ENCODE data around the gene AOPEP.

The AOPEP gene

DNA sequence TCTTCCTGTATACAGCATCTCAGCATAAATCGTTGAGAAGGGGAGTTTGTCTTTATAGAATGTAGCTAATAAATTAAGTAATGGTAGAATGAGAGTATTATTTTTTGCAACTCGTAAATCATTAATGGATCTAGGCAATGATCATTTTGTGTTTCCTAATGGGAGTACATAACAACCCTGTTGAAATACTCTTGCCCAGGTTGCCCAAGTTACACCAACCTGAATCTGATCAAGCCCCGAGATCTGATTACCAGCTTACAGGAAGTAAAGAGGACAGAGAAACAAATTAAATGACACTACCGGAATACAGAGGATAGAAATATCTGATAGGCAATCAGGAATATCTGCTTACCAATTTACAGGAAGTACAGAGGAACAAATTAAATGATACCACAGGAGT lies 107.3 kb downstream of the AOPEP start:
- H3K27me3 ChIP-seq (ENCODE audit: control insufficient read depth, insufficient read depth, low read length), result no peaks in the 10 kb centered on the region
- H3K4me1 ChIP-seq, result no peaks in the 10 kb centered on the region
- TF ChIP-seq, protein P1, sequence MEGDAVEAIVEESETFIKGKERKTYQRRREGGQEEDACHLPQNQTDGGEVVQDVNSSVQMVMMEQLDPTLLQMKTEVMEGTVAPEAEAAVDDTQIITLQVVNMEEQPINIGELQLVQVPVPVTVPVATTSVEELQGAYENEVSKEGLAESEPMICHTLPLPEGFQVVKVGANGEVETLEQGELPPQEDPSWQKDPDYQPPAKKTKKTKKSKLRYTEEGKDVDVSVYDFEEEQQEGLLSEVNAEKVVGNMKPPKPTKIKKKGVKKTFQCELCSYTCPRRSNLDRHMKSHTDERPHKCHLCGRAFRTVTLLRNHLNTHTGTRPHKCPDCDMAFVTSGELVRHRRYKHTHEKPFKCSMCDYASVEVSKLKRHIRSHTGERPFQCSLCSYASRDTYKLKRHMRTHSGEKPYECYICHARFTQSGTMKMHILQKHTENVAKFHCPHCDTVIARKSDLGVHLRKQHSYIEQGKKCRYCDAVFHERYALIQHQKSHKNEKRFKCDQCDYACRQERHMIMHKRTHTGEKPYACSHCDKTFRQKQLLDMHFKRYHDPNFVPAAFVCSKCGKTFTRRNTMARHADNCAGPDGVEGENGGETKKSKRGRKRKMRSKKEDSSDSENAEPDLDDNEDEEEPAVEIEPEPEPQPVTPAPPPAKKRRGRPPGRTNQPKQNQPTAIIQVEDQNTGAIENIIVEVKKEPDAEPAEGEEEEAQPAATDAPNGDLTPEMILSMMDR (IDR thresholded peaks at IDR 0.05), result no peak
- H3K9me3 ChIP-seq (ENCODE audit: control insufficient read depth, low read length), result no peaks in the 10 kb centered on the region
- no peak overlapping the region for H3K4me3 ChIP-seq (ENCODE audit: low read depth, low read length)
- H3K36me3 ChIP-seq (ENCODE audit: control insufficient read depth, insufficient read depth, low read length), result no peaks in the 10 kb centered on the region
- peak overlapping the region; percentile 4 for H3K4me2 ChIP-seq (ENCODE audit: low read length)
- H3K27ac ChIP-seq, result peak overlapping the region; percentile 39
- no peaks in the 10 kb centered on the region for H3K79me2 ChIP-seq
- H3K9ac ChIP-seq, result no peak overlapping the region
- H2AFZ ChIP-seq, result peak overlapping the region; percentile 20

DNA sequence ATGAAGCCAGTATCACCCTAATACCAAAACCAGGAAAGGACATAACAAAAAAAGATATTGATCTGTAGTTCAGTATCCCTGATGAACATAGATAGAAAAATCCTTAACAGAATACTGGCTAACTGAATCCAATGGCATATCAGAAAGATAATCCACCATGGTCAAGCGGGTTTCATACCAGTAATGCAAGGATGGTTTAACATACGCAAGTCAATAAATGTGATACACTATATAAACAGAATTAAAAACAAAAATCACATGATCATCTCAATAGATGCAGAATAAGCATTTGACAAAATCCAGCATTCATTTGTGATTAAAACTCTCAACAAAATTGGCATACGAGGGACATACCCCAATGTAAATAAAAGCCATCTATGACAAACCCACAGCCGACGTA lies 110.9 kb downstream of the AOPEP start:
- TF ChIP-seq, protein P1 (IDR thresholded peaks at IDR 0.05), result no peak
- no peak overlapping the region for H3K4me3 ChIP-seq (ENCODE audit: low read depth, low read length)
- H3K4me1 ChIP-seq, result no peaks in the 10 kb centered on the region
- H3K9ac ChIP-seq, result no peak overlapping the region
- H3K9me3 ChIP-seq (ENCODE audit: control insufficient read depth, low read length), result no peaks in the 10 kb centered on the region
- no peaks in the 10 kb centered on the region for H3K36me3 ChIP-seq (ENCODE audit: control insufficient read depth, insufficient read depth, low read length)
- no peak overlapping the region for H2AFZ ChIP-seq
- no peak overlapping the region for H3K4me2 ChIP-seq (ENCODE audit: low read length)
- no peaks in the 10 kb centered on the region for H3K27me3 ChIP-seq (ENCODE audit: control insufficient read depth, insufficient read depth, low read length)
- H3K79me2 ChIP-seq, result no peaks in the 10 kb centered on the region
- H3K27ac ChIP-seq, result no peak overlapping the region

DNA sequence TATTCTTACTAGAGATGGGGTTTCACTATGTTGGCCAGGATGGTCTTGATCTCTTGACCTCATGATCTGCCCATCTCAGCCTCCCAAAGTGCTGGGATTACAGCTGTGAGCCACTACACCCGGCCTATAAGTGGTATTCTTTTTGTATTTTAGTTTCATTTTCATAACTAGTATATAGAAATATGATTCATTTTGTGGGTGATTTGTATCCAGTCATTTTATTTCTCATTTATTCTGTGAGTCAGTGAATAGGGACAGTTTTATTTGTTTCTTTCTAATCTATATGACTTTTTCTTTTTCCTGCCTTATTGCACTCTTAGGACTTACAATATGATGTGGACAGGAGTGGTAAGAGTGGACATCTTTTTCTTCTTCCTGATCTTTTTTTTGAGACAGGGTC lies 112.9 kb downstream of the AOPEP start:
- no peaks in the 10 kb centered on the region for H3K36me3 ChIP-seq (ENCODE audit: control insufficient read depth, insufficient read depth, low read length)
- TF ChIP-seq, protein P1 (IDR thresholded peaks at IDR 0.05), result no peak
- H3K27ac ChIP-seq, result no peak overlapping the region
- no peaks in the 10 kb centered on the region for H3K9me3 ChIP-seq (ENCODE audit: control insufficient read depth, low read length)
- no peak overlapping the region for H3K4me3 ChIP-seq (ENCODE audit: low read depth, low read length)
- H3K27me3 ChIP-seq (ENCODE audit: control insufficient read depth, insufficient read depth, low read length), result no peaks in the 10 kb centered on the region
- peaks cover 3% of the 10 kb centered on the region for H3K4me1 ChIP-seq
- H3K4me2 ChIP-seq (ENCODE audit: low read length), result no peak overlapping the region
- no peak overlapping the region for H2AFZ ChIP-seq
- no peak overlapping the region for H3K9ac ChIP-seq
- H3K79me2 ChIP-seq, result peaks cover 3% of the 10 kb centered on the region

DNA sequence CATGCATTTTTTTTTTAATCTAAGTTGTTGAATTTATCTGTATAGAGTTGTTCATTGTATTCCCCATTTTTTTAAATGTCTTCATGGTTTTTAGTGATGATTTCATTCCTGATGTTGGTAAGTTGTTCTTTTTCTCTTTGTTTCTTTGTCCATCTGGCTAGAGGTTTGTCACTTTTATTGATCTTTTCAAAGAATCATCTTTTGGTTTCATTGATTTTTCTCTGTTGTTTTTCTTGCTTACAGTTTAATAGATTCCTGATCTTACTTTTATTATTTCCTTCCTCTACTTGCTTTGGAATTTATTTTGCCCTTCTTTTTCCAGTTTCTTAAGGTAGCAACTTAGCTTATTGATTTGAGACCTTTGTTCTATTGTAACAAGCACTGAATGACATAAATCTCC lies 114.2 kb downstream of the AOPEP start:
- no peak overlapping the region for H3K4me3 ChIP-seq (ENCODE audit: low read depth, low read length)
- no peak overlapping the region for H2AFZ ChIP-seq
- H3K9ac ChIP-seq, result no peak overlapping the region
- H3K36me3 ChIP-seq (ENCODE audit: control insufficient read depth, insufficient read depth, low read length), result no peaks in the 10 kb centered on the region
- H3K4me1 ChIP-seq, result peaks cover 3% of the 10 kb centered on the region
- TF ChIP-seq, protein P1 (IDR thresholded peaks at IDR 0.05), result no peak
- peaks cover 3% of the 10 kb centered on the region for H3K79me2 ChIP-seq
- H3K27me3 ChIP-seq (ENCODE audit: control insufficient read depth, insufficient read depth, low read length), result no peaks in the 10 kb centered on the region
- no peak overlapping the region for H3K27ac ChIP-seq
- H3K9me3 ChIP-seq (ENCODE audit: control insufficient read depth, low read length), result no peaks in the 10 kb centered on the region
- no peak overlapping the region for H3K4me2 ChIP-seq (ENCODE audit: low read length)

DNA sequence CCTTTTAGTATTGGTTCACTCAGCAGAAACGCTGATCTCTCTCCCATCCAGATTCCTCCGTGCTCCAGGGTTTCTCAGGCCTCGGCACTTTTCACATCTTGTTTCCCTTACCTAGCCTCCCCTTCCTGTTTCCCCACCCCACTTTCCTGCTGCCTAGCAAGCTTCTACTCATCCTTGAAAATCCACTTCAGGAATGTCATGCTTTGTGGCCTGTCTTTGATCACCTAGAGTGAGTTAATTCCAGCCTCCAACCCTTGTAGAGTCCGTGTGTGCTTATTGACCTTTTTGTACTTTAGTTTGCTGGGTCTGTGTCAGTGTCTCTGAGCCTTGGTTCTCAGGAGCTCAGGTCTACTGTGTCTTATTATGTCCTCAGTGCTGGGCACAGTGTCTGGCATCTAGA lies 116.6 kb downstream of the AOPEP start:
- H3K4me3 ChIP-seq (ENCODE audit: low read depth, low read length), result no peak overlapping the region
- no peaks in the 10 kb centered on the region for H3K27me3 ChIP-seq (ENCODE audit: control insufficient read depth, insufficient read depth, low read length)

More for the DNA sequence above, 116.6 kb downstream of the AOPEP start:
- TF ChIP-seq, protein P1 (IDR thresholded peaks at IDR 0.05), result no peak
- no peak overlapping the region for H3K27ac ChIP-seq
- peaks cover 3% of the 10 kb centered on the region for H3K79me2 ChIP-seq
- no peaks in the 10 kb centered on the region for H3K9me3 ChIP-seq (ENCODE audit: control insufficient read depth, low read length)
- peaks cover 3% of the 10 kb centered on the region for H3K4me1 ChIP-seq
- no peaks in the 10 kb centered on the region for H3K36me3 ChIP-seq (ENCODE audit: control insufficient read depth, insufficient read depth, low read length)
- peak overlapping the region; percentile 22 for H3K4me2 ChIP-seq (ENCODE audit: low read length)
- no peak overlapping the region for H3K9ac ChIP-seq
- peak overlapping the region; percentile 72 for H2AFZ ChIP-seq
